ENCODE measurements around the gene ETFA. TPM values are rescaled to one million over a fixed set of nuclear protein-coding genes. Genes with fewer than 3 reads are reported as not detected.
A peak's percentile ranks its signal among the peaks of the same experiment; 100 is the strongest.

Gene ETFA
- total RNA-seq, 1 donor from 2014 or later, result 123 TPM

DNA sequence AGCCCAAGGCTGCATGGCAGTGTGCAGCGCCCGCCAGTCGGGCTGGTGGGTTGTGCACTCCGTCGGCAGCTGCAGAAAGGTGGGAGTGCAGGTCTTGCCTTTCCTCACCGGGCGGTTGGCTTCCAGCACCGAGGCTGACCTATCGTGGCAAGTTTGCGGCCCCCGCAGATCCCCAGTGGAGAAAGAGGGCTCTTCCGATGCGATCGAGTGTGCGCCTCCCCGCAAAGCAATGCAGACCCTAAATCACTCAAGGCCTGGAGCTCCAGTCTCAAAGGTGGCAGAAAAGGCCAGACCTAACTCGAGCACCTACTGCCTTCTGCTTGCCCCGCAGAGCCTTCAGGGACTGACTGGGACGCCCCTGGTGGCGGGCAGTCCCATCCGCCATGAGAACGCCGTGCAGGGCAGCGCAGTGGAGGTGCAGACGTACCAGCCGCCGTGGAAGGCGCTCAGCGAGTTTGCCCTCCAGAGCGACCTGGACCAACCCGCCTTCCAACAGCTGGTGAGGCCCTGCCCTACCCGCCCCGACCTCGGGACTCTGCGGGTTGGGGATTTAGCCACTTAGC lies 29.6 kb upstream of the ETFA start:
- peak; percentile 42 for DNase-seq (ENCODE audit: low spot score)

DNA sequence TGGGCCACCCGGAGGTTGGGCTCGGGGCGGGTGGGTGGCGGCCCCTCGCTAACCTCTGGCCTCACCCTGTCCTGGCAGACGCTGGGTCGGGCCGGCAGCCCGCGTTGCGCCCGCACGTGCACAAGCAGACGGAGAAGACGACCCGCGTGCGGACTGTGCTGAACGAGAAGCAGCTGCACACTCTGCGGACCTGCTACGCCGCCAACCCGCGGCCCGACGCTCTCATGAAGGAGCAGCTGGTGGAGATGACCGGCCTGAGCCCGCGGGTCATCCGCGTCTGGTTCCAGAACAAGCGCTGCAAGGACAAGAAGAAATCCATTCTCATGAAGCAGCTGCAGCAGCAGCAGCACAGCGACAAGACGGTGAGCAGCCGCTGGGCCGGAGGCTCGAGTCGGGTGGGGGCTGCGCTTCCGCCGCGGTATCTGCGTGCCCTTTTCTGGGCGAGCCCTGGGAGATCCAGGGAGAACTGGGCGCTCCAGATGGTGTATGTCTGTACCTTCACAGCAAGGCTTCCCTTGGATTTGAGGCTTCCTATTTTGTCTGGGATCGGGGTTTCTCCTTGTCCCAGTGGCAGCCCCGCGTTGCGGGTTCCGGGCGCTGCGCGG lies 29.0 kb upstream of the ETFA start:
- DNase-seq (ENCODE audit: low spot score), result no peak

DNA sequence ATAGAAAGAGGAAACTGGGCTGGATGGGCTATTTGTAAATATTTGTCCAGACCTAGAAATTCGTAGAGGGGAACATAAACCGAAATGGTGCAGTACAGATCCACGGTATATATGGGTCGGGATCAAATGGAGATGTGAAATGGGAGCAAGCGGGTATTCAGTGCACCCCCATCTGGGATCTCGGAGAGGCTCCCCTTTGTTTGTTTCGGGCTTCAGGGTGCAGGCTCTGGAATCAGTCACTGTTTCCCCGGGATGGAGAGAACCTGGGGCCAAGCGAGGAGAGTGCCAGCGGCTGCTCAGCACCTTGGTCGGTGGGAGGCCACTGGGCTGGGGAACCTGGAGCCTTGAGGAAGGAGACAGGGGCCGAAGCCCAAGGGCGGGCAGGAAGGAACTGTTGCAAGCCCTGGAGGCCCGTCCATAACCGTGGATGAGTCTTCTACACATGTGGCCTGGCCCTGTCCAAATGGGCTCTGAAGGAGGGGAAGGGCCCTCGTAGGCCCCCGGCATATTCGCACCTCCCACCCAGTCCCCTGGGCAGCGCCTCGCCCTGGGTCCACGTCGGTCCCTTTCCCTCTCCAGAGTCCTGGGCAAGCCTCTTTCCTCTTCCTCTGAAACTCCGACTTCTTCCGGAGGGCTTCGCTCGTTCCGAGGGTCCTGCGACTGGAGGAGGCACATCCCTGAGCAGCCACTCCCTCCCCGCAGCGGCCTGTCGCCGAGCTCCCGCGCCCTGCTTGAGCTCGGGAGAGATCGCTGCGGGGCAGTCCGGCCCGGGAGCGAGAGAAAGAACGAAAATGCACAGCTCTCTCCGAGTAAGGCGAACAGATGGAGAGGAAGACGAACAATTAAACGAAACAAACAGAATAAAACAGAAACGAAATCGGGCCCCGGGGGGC lies 28.3 kb upstream of the ETFA start:
- no peak for DNase-seq (ENCODE audit: low spot score)

DNA sequence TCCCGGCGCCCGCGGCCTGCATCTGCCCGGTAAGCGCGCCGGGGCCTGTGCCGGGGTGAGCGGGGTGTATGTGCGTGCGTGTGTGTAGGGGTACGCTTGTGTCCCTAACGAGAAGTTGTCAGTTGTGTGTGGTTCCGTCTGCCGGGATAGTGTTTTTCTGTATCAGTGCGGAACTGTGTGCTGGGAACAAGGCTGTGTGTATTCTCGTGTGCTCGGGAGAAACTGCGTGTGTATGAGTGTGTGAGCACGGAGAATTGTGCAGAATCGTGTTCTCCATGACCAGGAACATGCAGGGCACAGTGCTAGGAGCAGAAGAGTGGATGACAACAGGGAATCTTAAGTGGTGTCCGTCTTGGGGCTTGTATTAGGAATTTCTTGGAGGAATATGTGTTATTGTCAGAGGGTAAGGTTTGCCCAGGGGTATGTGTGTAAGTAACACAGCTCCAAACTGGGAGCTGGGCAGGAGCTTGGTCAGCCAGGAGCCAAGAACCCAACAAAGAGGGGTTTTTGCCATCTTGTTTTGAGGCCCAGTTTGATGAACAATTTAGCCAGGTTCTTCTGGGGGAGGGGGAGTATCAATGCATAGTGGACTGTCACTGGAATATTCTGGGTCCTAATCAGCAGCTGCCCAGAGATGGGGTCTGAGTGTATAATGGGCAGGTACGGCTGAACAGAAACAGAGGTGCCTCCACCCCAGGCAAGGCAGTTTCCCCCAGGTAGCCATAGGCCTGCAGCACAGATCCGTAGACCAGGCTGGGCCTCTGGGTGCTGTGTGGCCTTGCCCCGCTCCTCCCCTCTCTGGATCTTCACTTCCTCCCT lies 27.4 kb upstream of the ETFA start:
- DNase-seq (ENCODE audit: low spot score), result no peak

DNA sequence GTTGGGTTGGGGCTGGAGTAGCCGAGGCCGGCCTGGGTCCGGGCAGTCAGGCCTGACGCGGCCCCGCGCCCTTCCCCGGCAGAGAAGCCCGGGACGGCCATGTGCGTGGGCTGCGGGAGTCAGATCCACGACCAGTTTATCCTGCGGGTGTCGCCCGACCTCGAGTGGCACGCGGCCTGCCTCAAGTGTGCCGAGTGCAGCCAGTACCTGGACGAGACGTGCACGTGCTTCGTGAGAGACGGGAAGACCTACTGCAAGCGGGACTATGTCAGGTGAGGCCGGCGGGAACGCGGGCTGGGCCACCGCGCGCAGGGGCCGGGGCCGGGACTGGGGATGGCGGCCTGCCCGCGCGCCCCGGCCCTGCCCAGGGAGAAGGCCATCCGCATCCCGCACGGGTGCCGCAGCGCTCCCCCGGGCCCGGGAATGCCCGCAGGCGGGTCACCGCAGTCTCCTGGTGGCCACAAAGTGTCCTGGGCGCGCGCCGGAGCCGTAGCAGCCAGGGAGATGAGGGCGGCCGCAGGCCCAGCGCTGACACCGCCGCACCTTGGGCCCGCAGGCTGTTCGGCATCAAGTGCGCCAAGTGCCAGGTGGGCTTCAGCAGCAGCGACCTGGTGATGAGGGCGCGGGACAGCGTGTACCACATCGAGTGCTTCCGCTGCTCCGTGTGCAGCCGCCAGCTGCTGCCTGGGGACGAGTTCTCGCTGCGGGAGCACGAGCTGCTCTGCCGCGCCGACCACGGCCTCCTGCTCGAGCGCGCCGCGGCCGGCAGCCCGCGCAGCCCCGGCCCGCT lies 26.6 kb upstream of the ETFA start:
- no peak for DNase-seq (ENCODE audit: low spot score)

DNA sequence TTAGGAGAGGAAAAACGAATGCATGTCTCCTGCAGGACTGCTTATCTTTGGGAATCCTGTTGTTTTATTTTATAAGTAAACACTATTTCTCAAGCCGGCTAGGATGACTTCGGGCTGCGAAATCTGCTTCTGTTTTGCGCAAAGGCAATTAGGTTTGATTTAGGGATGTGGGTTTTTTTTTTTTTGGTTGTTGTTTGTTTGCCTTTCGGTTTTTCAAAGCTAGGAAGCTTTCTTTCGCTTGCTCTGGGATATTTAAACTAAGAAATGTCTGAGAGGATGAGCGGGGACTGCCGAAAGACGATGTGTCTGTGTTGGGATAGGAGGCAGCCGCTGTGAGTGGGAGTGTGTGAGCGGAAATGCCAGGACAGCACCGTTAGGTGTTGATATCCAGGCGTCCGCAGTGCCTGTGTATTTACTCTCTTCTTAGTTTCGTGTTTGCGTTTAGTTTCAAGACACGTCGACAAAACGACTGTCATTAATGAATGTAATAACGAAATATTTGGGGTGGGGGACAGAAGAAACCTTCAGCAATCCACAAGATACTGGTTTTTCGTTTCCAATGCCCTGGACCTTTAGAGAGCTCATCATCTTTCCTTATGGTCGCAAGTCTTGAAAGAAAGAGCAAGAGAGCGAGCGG lies 25.9 kb upstream of the ETFA start:
- DNase-seq (ENCODE audit: low spot score), result no peak

DNA sequence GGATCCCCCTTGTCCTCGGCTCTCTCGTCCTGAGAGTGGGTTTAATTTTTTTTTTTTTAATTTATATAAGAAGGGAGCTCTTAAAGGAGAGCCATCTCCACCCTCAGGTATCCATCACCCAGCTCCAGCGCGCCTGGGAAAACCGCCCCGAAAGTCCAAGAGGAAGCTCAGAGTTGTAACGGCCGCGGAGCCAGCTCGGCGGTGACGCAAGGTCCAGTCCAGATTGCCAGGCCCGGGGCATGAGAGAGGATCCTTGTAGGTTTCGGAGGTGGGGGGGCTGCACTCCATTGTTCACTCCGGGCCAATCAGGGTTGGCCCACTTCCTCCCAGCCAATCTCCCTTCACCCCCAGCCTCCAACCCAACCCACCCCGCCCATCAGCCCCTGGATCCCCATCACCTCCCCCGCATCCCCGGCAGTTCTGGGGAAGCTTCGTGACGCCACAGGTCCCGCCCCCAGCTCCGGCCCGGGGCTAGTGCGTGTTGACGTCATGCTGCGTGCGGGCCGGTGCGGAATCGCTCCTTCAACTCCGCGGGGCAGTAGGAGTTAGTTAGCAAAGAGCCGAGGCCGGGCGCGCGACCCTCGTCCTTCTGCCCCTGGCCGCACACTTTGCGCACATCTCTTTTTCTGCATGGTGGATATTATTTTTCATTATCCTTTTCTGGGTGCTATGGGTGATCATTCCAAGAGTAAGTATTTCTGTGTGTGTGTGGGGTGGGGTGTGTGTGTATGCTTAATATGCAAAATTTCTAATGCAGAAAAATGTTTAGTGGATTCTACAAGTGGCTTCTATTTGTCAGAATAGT lies 25.2 kb upstream of the ETFA start, which contains the start of gene ISL2:
TSS of gene ISL2 (plus strand) at position 520 of the 805 bp plus-strand sequence. CDS start at position 631, 111 bp downstream.
- DNase-seq (ENCODE audit: low spot score), result no peak

DNA sequence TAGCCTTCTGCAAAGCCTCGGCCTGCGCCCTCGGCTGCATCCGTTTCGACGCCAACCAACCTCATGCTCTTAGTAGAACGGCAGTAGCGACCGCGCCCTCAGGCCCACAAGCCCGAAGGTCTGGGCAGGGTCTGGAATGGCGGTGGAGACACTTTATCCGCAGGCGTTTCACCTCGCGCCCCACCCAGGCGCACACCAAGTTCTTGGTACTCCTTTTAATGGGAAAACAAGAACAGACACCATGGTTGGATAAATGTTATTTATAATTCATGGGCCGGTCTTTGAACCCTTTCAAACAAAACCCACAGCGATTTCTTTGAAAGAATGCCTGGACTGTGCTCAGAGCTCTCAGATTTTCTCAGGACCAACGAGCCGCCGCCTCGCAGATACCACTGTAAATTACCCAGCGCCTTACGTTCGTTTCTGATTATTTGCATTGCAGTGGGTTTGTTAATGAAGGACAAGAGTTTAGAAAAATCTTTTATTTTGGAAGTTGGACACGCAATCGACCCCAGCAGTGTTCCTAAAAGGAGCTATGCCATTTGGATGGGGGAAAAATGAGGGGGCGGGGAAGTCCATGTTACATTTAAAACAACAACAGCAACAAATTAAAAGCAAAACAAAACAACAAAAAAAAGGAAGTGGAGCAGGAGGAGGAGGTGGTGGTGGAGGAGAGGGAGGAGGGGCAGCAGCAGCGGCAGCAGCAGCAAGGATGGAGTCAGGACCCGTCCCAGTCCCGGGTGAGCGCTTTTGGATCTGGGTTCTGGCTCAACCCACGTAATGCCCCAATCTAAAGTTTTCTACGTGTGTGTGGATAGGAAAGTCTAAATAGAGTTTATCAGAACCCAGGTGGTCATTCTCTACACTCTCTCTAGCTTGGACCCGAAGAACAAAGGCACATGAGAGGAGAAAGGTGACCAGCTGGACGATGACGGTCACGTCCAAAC lies 24.3 kb upstream of the ETFA start:
- no peak for DNase-seq (ENCODE audit: low spot score)

DNA sequence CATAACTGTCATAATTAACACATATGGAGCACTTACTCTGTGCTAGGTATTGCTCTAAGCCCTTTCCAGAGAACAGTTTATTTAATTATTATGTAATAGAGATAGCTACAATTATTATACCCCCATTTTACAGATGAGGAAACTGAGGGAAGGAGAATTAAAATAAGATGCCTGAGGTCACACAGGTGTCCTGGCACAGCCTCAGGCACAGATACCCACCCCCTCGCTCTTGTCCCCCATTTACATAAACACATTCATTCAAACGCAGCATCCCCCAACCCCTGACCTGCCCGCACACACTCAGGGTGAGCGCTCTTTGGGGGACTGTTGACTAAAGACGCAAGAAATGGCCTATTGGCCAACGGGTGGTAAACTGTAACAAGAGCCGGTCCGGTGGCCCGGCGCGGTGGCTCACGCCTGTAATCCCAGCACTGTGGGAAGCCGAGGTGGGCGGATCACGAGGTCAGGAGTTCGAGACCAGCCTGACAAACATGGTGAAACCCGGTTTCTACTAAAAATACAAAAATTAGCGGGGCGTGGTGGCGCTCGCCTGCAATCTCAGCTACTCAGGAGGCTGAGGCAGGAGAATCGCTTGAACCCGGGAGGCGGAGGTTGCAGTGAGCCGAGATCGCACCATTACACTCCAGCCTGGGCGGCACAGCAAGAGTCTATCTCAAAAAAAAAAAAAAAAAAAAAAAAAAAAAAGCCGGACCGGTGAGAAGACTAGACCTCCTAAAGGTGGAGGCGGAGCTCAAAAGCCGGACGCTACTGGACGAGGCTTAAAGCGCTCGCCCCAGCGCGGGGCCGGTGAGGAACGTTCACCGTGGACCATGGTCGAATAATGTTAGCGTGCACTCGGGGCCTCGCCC lies 23.4 kb upstream of the ETFA start:
- no peak for DNase-seq (ENCODE audit: low spot score)

DNA sequence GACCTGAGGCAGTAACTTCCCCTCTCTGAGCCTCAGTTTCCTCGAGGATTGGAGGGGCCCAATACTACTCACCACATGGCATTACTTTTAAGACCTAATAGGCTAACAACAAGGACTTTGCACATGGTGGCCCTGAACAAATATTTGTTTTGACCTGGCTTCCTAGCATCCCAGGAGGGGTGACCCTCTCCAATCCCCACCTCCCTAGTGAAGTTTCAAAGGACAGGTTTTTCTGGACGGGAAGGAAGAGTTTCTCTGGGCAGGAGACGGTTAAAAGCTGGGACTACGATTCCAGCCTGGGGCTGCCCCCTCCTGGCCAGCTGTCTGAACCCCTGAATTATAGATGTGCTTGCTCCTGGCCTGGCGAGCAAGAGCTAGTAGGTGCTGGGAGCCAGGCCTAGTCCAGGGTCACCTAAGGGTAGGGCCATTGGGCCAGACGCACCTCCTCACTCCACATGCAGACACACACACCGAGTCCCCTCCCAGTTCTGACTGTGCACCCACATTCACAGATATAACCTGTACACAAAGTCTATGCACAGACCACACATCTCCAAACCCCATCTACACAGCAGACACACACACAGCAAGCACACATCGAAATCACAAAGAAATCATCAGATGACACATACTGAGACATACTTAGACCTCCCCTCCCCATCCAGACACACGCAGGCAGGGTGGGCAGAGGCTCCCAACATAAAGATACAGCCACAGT lies 22.6 kb upstream of the ETFA start:
- DNase-seq (ENCODE audit: low spot score), result no peak

DNA sequence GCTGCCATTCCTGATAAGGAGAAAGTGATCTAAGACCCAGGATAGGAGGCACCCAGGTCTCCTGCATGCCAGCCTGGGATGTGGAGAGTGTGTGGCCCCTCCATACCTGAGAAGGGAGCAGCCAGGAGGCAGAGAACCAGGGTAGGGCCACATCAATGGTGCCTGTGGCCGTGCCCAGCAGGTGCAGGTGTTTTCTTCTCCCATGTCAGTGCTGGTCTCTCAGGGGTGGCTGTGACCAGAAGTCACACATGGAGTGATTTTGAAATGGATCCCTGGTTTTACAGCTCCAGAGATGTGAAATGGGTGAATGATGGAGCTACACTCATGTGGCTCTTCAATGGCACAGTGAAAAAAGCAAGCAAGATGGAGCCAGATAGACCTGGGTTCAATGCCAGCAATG lies 22.0 kb upstream of the ETFA start:
- no peak for DNase-seq (ENCODE audit: low spot score)

DNA sequence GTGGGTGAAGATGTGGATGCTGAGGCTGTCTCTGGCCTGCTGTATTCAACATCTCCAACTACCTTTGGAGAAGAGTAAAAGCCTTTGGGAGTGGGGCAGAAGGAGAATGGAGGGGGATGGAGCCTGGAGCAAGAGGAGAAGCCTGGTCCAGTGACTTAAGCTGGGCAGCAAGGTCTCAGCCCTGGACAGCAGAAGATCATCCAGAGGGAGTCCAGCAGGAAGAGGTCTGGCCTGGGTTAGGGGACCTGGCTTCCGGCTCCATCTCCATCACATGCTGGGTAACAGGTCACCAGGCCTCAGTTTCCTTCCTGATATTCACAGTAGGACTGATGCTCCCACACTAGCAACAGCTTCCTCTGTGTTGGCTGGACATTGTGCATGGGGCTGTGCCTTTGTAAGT lies 21.5 kb upstream of the ETFA start:
- no peak for DNase-seq (ENCODE audit: low spot score)

DNA sequence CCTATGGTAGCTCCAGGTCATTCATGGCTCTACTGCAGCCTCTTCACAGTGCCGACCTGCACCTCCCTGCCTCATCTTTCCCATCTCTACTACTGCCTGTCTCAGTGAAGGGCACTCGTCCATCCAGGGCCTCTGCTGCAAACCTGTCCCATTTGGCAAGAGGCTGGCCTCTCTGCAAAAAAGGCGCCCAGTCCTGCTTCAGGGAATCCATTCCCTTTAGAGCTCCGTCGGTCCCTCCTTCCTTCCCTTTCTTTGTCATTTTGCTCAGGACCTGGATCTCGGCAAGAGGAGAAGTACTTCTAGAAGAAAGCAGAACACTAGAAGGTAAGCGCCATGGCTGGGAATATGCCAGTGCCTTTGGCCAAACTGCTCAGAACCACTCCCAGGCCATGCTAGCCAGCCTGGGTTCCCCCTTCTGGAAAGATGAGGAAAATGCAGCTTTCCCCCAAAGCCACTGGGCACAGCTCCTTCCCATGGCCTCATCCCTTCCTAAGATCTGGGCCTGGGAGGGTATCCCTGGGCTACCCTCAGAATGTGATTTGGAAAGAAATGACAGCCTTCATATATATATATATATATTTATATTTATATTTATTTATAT lies 18.9 kb upstream of the ETFA start:
- DNase-seq (ENCODE audit: low spot score), result peak; percentile 46

DNA sequence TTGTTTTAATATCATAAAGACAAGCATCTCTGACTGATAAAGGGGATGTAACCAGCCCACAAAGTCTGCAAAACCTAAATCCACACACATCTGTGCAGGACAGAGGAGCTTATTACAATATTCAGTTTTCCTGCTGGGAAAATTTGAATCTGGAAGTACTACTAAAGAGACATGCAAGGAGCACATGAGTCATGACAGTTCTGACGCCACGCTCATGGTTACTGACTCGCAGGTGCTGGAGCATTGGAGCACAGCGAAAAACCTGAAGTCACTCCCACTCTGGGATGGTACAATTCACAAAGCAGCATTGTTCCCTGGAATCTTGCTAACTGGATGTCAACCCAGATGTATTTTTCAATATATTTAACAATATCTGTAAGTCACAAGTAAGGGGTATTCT lies 17.7 kb upstream of the ETFA start:
- DNase-seq (ENCODE audit: low spot score), result no peak

DNA sequence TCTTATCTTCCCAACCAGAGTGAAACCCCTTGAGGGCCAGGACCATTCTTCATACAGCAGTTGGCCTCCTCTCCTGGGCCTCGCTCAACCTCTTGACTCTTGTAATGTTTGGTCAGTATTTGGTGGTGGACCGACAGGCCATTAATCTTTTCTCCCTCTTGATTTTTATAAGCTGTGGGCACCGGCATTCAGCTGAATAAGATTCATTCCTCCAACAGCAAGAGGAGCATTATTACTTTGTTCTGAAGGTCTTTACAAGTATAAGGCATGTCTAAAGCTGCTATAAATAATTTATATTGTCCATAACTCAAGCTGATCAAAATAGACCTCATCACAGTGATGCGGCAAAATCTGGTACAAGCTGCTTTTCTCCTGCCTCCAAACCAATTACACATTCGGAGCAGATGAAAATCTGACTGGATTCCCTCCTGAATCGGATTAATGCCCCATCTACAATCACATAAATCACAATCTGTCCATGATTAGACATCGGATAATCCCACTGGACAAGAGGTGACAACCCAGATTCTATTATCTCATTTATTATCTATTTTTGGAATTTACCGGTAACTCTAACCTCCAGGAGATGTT lies 16.9 kb upstream of the ETFA start:
- no peak for DNase-seq (ENCODE audit: low spot score)

All from ureter (tissue), 1 donor.